Liver (tissue), 3 donors: ENCODE data around the gene ZFAND3.

Experiments
- EGR1 ChIP-seq, 2 donors: IDR thresholded peaks; 2 replicates each; pipeline ENCODE4 v1.6.1; 2016 to 2018; ENCODE audit warnings: antibody characterized with exemption in 2 of 2, low read depth in 2 of 2
- FOXA1 ChIP-seq: IDR thresholded peaks from 2 replicates; pipeline ENCODE4 v1.6.1; 2016; ENCODE audit warnings: antibody characterized with exemption
- NR2F2 ChIP-seq: IDR thresholded peaks from 2 replicates; pipeline ENCODE4 v1.6.1; 2016; ENCODE audit warnings: antibody characterized with exemption
- RAD21 ChIP-seq, 2 donors: IDR thresholded peaks; 2 replicates each; pipeline ENCODE4 v1.6.1; 2016; ENCODE audit warnings: antibody characterized with exemption in 2 of 2, mild to moderate bottlenecking in 2 of 2
- SP1 ChIP-seq: IDR thresholded peaks from 2 replicates; pipeline ENCODE4 v1.6.1; 2018; ENCODE audit warnings: antibody characterized with exemption, mild to moderate bottlenecking
- TAF1 ChIP-seq: conservative IDR thresholded peaks from 2 replicates; pipeline ENCODE4 v1.6.1; 2016; ENCODE audit warnings: antibody characterized with exemption, mild to moderate bottlenecking
- YY1 ChIP-seq: IDR thresholded peaks from 2 replicates; pipeline ENCODE4 v1.6.1; 2016; ENCODE audit warnings: antibody characterized with exemption, mild to moderate bottlenecking
- TF ChIP-seq, protein P1 (sequence below): fragments of 150-350 bp; IDR thresholded peaks from 2 replicates; pipeline ENCODE4 v1.5.1; 2017; ENCODE audit warnings: improper control_type of control experiment, low read depth, low read length; ENCODE audit not compliant: missing input control
- TF ChIP-seq, protein P2 (sequence below): IDR thresholded peaks from 2 replicates; pipeline ENCODE4 v1.6.1; 2016; ENCODE audit warnings: antibody characterized with exemption, mild to moderate bottlenecking
- TF ChIP-seq, protein P3 (sequence below): IDR thresholded peaks from 2 replicates; pipeline ENCODE4 v1.6.1; 2016; ENCODE audit warnings: antibody characterized with exemption
- TF ChIP-seq, protein P4 (sequence below): IDR thresholded peaks from 2 replicates; pipeline ENCODE4 v1.6.1; 2016; ENCODE audit warnings: antibody characterized with exemption
- donor health status: healthy.
- donor health status: healthy.

DNA sequence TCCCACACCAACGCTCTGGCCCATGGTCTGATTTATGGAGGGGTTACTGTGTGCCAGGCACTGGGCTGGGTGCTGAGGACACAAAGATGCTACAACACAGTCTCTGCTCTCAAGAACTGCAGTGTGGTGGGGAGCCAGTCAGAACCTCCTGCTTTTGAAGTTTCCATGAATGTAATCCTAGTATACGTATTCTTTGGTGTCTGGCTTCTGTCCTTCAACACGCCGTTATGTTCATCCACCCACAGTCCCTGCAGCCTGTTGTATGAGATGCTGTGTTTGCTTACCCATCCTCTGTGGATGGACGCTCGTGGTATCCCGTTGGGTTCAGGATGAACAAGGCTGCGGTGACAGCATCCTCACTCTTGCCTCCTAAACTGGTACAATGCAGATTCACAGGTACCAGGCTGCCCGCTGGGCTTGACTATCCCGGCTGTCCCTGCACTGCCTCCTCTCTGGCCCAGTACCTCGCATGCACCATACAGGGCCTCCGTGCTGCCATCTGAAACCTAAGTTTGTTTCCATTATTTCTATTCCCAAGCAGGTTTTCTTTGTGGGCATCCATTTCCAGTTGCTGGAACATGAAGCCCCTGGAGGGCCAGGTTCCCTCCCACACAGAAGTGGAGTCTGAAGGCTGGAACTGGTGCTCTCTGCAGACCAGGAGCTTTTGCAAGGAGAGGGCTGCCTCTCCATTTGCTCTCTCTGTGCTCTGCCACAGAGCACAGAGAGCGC is 364.5 kb downstream of the ZFAND3 start:
- TF ChIP-seq, protein P1, sequence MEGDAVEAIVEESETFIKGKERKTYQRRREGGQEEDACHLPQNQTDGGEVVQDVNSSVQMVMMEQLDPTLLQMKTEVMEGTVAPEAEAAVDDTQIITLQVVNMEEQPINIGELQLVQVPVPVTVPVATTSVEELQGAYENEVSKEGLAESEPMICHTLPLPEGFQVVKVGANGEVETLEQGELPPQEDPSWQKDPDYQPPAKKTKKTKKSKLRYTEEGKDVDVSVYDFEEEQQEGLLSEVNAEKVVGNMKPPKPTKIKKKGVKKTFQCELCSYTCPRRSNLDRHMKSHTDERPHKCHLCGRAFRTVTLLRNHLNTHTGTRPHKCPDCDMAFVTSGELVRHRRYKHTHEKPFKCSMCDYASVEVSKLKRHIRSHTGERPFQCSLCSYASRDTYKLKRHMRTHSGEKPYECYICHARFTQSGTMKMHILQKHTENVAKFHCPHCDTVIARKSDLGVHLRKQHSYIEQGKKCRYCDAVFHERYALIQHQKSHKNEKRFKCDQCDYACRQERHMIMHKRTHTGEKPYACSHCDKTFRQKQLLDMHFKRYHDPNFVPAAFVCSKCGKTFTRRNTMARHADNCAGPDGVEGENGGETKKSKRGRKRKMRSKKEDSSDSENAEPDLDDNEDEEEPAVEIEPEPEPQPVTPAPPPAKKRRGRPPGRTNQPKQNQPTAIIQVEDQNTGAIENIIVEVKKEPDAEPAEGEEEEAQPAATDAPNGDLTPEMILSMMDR: no peak
- TF ChIP-seq FOXA1 (no peak), YY1 (no peak), SP1 (no peak), EGR1 (IDR thresholded peaks at IDR 0.05; ENCODE audit: low read depth in 2 of 2) (no peak), NR2F2 (no peak), RAD21 (IDR thresholded peaks at IDR 0.05) (no peak), TAF1 (no peak)
- TF ChIP-seq, protein P2, sequence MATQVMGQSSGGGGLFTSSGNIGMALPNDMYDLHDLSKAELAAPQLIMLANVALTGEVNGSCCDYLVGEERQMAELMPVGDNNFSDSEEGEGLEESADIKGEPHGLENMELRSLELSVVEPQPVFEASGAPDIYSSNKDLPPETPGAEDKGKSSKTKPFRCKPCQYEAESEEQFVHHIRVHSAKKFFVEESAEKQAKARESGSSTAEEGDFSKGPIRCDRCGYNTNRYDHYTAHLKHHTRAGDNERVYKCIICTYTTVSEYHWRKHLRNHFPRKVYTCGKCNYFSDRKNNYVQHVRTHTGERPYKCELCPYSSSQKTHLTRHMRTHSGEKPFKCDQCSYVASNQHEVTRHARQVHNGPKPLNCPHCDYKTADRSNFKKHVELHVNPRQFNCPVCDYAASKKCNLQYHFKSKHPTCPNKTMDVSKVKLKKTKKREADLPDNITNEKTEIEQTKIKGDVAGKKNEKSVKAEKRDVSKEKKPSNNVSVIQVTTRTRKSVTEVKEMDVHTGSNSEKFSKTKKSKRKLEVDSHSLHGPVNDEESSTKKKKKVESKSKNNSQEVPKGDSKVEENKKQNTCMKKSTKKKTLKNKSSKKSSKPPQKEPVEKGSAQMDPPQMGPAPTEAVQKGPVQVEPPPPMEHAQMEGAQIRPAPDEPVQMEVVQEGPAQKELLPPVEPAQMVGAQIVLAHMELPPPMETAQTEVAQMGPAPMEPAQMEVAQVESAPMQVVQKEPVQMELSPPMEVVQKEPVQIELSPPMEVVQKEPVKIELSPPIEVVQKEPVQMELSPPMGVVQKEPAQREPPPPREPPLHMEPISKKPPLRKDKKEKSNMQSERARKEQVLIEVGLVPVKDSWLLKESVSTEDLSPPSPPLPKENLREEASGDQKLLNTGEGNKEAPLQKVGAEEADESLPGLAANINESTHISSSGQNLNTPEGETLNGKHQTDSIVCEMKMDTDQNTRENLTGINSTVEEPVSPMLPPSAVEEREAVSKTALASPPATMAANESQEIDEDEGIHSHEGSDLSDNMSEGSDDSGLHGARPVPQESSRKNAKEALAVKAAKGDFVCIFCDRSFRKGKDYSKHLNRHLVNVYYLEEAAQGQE: no peak
- TF ChIP-seq, protein P3, sequence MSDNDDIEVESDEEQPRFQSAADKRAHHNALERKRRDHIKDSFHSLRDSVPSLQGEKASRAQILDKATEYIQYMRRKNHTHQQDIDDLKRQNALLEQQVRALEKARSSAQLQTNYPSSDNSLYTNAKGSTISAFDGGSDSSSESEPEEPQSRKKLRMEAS: no peak
- TF ChIP-seq, protein P4, sequence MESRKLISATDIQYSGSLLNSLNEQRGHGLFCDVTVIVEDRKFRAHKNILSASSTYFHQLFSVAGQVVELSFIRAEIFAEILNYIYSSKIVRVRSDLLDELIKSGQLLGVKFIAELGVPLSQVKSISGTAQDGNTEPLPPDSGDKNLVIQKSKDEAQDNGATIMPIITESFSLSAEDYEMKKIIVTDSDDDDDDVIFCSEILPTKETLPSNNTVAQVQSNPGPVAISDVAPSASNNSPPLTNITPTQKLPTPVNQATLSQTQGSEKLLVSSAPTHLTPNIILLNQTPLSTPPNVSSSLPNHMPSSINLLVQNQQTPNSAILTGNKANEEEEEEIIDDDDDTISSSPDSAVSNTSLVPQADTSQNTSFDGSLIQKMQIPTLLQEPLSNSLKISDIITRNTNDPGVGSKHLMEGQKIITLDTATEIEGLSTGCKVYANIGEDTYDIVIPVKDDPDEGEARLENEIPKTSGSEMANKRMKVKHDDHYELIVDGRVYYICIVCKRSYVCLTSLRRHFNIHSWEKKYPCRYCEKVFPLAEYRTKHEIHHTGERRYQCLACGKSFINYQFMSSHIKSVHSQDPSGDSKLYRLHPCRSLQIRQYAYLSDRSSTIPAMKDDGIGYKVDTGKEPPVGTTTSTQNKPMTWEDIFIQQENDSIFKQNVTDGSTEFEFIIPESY: no peak
